ENCODE results near the gene MZF1.
"Not testable (repeated sequence)": the region's sequence is repeated elsewhere in the genome, so short reads cannot be mapped to it uniquely, and the experiment has no call there.

MZF1 gene

DNA sequence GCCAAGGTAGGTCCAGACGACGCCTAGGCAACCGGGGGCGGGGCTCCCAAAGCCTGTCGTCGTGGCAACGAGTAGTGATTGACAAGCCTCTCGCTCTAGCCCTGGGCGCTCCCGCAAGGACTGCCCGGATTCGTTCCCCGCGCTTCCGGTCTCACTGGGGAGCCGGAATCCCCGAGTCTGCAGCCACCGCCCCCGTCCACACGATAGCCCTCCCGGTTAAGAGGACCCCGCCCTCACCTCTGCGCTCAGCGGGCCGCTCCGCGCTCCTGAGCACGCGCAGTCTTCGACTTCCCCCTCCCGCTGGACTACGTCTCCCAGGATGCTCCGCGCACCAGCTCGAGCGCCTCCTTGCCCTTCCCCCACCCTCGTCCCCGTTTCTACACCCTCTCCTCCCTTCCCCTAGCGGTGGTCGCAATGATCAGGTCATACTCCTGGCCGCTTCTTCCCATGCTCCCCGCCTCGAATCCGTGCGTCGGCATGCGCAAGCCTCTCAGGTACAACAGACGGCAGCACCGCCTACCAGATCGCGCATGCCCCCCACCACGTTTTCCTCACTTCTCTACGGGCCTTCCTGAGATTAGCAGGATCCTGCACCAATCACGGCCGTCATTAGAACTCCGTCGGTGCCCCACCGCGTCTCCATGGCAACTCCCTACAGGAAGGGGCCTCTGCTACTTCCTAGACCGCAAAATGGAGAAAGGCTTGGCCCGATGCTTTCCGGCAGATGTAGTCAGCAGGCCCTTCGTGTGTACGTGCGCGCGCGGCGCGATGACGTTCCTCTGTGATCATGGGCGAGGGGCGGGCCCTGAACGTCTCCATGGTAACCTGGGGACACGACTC, at the start of gene MZF1:
MZF1 (minus strand) TSS at position 518 of the 840 bp plus-strand sequence. CDS start 1,946 bp downstream, outside the sequence.
- peak within 1 kb of the TSS; percentile 89 to 92 for H3K9ac ChIP-seq (ENCODE audit: low read length in 2 of 2)
- H3K36me3 ChIP-seq (ENCODE audit: control insufficient read depth in 2 of 2, insufficient read depth in 2 of 2, low read length in 2 of 2), result peaks cover 7 to 19% of the 10 kb centered on the region in 2 donors
- peak within 1 kb of the TSS; percentile 78 to 98 for H3K4me3 ChIP-seq (ENCODE audit: low read length in 2 of 2)
- peak within 1 kb of the TSS; percentile 95 for H3K27ac ChIP-seq (ENCODE audit: low read length)
- H3K27me3 ChIP-seq (ENCODE audit: control insufficient read depth in 1 of 2, insufficient read depth in 2 of 2, low read length in 2 of 2), result no peaks in the 10 kb centered on the region
- H3K4me1 ChIP-seq (ENCODE audit: control insufficient read depth, insufficient read depth, low read length), result peaks cover 31% of the 10 kb centered on the region
- no peaks in the 10 kb centered on the region for H3K9me3 ChIP-seq (ENCODE audit: control insufficient read depth in 2 of 2, low read length in 2 of 2)

DNA sequence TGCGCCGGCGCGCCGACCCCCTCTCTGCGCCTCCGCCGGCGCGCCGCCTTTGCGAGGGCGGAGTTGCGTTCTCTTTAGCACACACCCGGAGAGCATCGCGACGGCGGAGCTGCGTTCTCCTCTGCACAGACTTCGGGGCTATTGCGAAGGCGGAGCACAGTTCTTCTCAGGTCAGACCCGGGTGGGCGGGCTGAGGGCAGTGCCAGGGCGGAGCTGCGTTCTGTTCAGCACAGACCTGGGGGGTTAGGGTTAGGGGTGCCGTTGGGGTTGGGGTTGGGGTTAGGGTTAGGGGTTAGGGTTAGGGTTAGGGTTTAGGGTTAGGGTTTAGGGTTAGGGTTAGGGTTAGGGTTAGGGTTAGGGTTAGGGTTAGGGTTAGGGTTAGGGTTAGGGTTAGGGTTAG, 34.1 kb upstream of the MZF1 start:
- H3K27me3 ChIP-seq (ENCODE audit: control insufficient read depth in 1 of 2, insufficient read depth in 2 of 2, low read length in 2 of 2); H3K4me3 ChIP-seq (ENCODE audit: low read length in 2 of 2); H3K36me3 ChIP-seq (ENCODE audit: control insufficient read depth in 2 of 2, insufficient read depth in 2 of 2, low read length in 2 of 2); H3K4me1 ChIP-seq (ENCODE audit: control insufficient read depth, insufficient read depth, low read length); H3K9me3 ChIP-seq (ENCODE audit: control insufficient read depth in 2 of 2, low read length in 2 of 2); H3K27ac ChIP-seq (ENCODE audit: low read length); H3K9ac ChIP-seq (ENCODE audit: low read length in 2 of 2): not testable (repeated sequence)

- not testable (repeated sequence) for H3K9ac ChIP-seq (ENCODE audit: low read length in 2 of 2); H3K4me3 ChIP-seq (ENCODE audit: low read length in 2 of 2); H3K9me3 ChIP-seq (ENCODE audit: control insufficient read depth in 2 of 2, low read length in 2 of 2); H3K27me3 ChIP-seq (ENCODE audit: control insufficient read depth in 1 of 2, insufficient read depth in 2 of 2, low read length in 2 of 2); H3K36me3 ChIP-seq (ENCODE audit: control insufficient read depth in 2 of 2, insufficient read depth in 2 of 2, low read length in 2 of 2); H3K4me1 ChIP-seq (ENCODE audit: control insufficient read depth, insufficient read depth, low read length); H3K27ac ChIP-seq (ENCODE audit: low read length)
Measured at GRCh38 chr19:58606251-58606896, 33.2 kb upstream of the MZF1 start.

GRCh38 chr19:58586133-58586765, 13.1 kb upstream of the MZF1 start:
- peaks cover 9% of the 10 kb centered on the region for H3K4me1 ChIP-seq (ENCODE audit: control insufficient read depth, insufficient read depth, low read length)
- H3K4me3 ChIP-seq (ENCODE audit: low read length in 2 of 2), result no peak overlapping the region
- H3K27me3 ChIP-seq (ENCODE audit: control insufficient read depth in 1 of 2, insufficient read depth in 2 of 2, low read length in 2 of 2), result no peaks in the 10 kb centered on the region
- H3K9me3 ChIP-seq (ENCODE audit: control insufficient read depth in 2 of 2, low read length in 2 of 2), result no peaks in the 10 kb centered on the region
- peaks cover 12 to 16% of the 10 kb centered on the region in 2 donors for H3K36me3 ChIP-seq (ENCODE audit: control insufficient read depth in 2 of 2, insufficient read depth in 2 of 2, low read length in 2 of 2)
- H3K27ac ChIP-seq (ENCODE audit: low read length), result no peak overlapping the region
- no peak overlapping the region for H3K9ac ChIP-seq (ENCODE audit: low read length in 2 of 2)

GRCh38 chr19:58585442-58586132, 12.5 kb upstream of the MZF1 start:
- Histone ChIP-seq H3K27me3 (ENCODE audit: control insufficient read depth in 1 of 2, insufficient read depth in 2 of 2, low read length in 2 of 2) (no peaks in the 10 kb centered on the region), H3K4me3 (ENCODE audit: low read length in 2 of 2) (no peak overlapping the region), H3K9ac (ENCODE audit: low read length in 2 of 2) (no peak overlapping the region), H3K36me3 (ENCODE audit: control insufficient read depth in 2 of 2, insufficient read depth in 2 of 2, low read length in 2 of 2) (peaks cover 12 to 16% of the 10 kb centered on the region in 2 donors), H3K4me1 (ENCODE audit: control insufficient read depth, insufficient read depth, low read length) (peaks cover 14% of the 10 kb centered on the region), H3K9me3 (ENCODE audit: control insufficient read depth in 2 of 2, low read length in 2 of 2) (no peaks in the 10 kb centered on the region), H3K27ac (ENCODE audit: low read length) (no peak overlapping the region)

DNA sequence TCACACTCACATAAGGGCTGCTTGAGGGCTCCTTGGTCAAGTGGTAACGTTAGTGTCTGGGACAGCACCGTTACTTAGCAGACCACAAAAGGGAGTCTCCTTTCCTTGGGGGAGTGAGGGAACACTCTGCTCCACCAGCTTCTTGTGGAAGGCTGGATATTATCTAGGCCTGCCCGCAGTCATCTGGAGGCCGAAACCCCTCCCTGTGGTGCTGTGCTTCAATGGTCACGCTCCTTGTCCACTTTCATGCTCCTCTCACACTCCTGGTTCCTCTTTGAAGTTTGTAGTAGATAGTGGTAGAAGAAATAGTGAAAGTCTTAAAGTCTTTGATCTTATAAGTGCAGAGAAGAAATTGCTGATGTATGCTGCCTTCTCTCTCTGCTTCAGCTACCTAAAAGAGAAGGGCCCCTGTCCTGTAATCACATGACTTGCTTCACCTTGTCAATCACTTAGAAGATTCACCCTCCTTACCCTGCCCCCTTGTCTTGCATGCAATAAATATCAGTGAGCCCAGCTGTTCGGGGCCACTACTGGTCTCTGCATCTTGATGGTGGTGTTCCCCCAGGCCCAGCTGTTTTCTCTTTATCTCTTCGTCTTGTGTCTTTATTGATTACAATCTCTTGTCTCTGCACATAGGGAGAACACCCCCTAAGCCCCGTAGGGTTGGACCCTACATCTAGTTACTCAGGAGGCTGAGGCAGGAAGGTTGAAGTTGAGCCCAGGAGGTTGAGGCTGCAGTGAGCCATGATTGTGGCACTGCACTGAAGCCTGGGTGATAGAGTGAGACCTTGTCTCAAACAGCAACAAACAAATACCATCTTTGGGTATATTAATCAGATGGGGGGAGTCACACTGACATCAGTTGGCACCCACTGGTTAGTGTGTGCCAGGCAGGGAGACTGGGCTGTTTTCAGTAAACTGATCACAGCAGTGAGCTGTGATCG, 11.6 kb upstream of the MZF1 start:
- Histone ChIP-seq H3K9me3 (ENCODE audit: control insufficient read depth in 2 of 2, low read length in 2 of 2) (no peaks in the 10 kb centered on the region), H3K9ac (ENCODE audit: low read length in 2 of 2) (no peak overlapping the region), H3K27ac (ENCODE audit: low read length) (no peak overlapping the region), H3K36me3 (ENCODE audit: control insufficient read depth in 2 of 2, insufficient read depth in 2 of 2, low read length in 2 of 2) (peaks cover 12 to 16% of the 10 kb centered on the region in 2 donors), H3K27me3 (ENCODE audit: control insufficient read depth in 1 of 2, insufficient read depth in 2 of 2, low read length in 2 of 2) (no peaks in the 10 kb centered on the region), H3K4me1 (ENCODE audit: control insufficient read depth, insufficient read depth, low read length) (peaks cover 14% of the 10 kb centered on the region), H3K4me3 (ENCODE audit: low read length in 2 of 2) (no peak overlapping the region)

- peaks cover 14% of the 10 kb centered on the region for H3K4me1 ChIP-seq (ENCODE audit: control insufficient read depth, insufficient read depth, low read length)
- no peak overlapping the region for H3K27ac ChIP-seq (ENCODE audit: low read length)
- H3K4me3 ChIP-seq (ENCODE audit: low read length in 2 of 2), result no peak overlapping the region
- no peaks in the 10 kb centered on the region for H3K9me3 ChIP-seq (ENCODE audit: control insufficient read depth in 2 of 2, low read length in 2 of 2)
- no peaks in the 10 kb centered on the region for H3K27me3 ChIP-seq (ENCODE audit: control insufficient read depth in 1 of 2, insufficient read depth in 2 of 2, low read length in 2 of 2)
- H3K36me3 ChIP-seq (ENCODE audit: control insufficient read depth in 2 of 2, insufficient read depth in 2 of 2, low read length in 2 of 2), result peaks cover 12 to 16% of the 10 kb centered on the region in 2 donors
- H3K9ac ChIP-seq (ENCODE audit: low read length in 2 of 2), result no peak overlapping the region
Measured at GRCh38 chr19:58582985-58583384, 9.8 kb upstream of the MZF1 start.

GRCh38 chr19:58581227-58582141, 8.3 kb upstream of the MZF1 start:
- Histone ChIP-seq H3K27ac (ENCODE audit: low read length) (peak overlapping the region; percentile 76), H3K27me3 (ENCODE audit: control insufficient read depth in 1 of 2, insufficient read depth in 2 of 2, low read length in 2 of 2) (no peaks in the 10 kb centered on the region), H3K36me3 (ENCODE audit: control insufficient read depth in 2 of 2, insufficient read depth in 2 of 2, low read length in 2 of 2) (peaks cover 12 to 16% of the 10 kb centered on the region in 2 donors), H3K4me3 (ENCODE audit: low read length in 2 of 2) (peak overlapping the region in 1 of 2 donors; percentile 55), H3K9ac (ENCODE audit: low read length in 2 of 2) (peak overlapping the region; percentile 61 to 79), H3K9me3 (ENCODE audit: control insufficient read depth in 2 of 2, low read length in 2 of 2) (no peaks in the 10 kb centered on the region), H3K4me1 (ENCODE audit: control insufficient read depth, insufficient read depth, low read length) (peaks cover 17% of the 10 kb centered on the region)

DNA sequence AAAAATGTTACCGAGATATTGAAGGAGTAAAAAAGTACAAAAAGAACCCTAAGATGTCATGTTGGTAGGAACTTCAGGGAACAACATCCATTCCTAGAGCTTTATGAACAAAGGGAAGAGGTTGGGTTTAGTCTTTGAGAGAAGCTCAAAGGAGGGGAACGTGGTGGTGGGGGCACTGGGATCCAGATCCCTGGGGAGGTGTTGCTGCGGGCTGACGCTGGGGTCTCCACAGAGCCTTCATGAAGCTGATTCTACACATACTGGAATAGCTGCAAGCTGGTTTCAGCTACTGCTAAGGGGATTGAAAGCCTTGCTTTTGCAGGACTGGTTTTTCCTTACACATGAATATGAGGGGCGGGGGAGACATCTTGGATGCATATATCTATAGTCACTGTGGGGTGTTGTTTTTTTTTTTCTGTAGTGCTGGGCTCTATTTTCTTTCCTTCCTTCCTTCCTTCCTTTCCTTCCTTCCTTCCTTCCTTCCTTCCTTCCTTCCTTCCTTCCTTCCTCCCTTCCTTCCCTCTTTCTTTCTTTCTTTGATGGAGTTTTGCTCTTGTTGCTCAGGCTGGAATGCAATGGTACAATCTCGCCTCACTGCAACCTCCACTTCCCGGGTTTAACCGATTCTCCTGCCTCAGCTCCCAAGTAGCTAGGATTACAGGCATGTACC, 6.5 kb upstream of the MZF1 start:
- Histone ChIP-seq H3K36me3 (ENCODE audit: control insufficient read depth in 2 of 2, insufficient read depth in 2 of 2, low read length in 2 of 2) (peaks cover 5 to 16% of the 10 kb centered on the region in 2 donors), H3K27ac (ENCODE audit: low read length) (peak overlapping the region; percentile 76), H3K4me1 (ENCODE audit: control insufficient read depth, insufficient read depth, low read length) (peaks cover 24% of the 10 kb centered on the region), H3K9me3 (ENCODE audit: control insufficient read depth in 2 of 2, low read length in 2 of 2) (no peaks in the 10 kb centered on the region), H3K9ac (ENCODE audit: low read length in 2 of 2) (no peak overlapping the region), H3K27me3 (ENCODE audit: control insufficient read depth in 1 of 2, insufficient read depth in 2 of 2, low read length in 2 of 2) (no peaks in the 10 kb centered on the region), H3K4me3 (ENCODE audit: low read length in 2 of 2) (no peak overlapping the region)
